Measurements from ENCODE around the gene TUBB.

The TUBB gene

GRCh38 chr6:30757261-30757904 lies 37.2 kb downstream of the TUBB start:
- no peak for TF ChIP-seq CTCF (IDR thresholded peaks at IDR 0.05; ENCODE audit: borderline replicate concordance, control extremely low read depth, extremely low read depth, insufficient read depth, missing control alignments)
- in situ Hi-C loops (cut with MboI; ENCODE audit: low sequenced_read_pairs, unreplicated experiment): no loop called here
- DNase-seq (ENCODE audit: low spot score): no peak

- DNase-seq (ENCODE audit: low spot score): no peak
- in situ Hi-C loops (cut with MboI; ENCODE audit: low sequenced_read_pairs, unreplicated experiment): loop anchor here (5.0 kb wide), 1 partner anchor 53 kb away; no protein-coding TSS in a partner anchor
Measured at GRCh38 chr6:30759575-30760239, 39.6 kb downstream of the TUBB start.

GRCh38 chr6:30760549-30760948 lies 40.4 kb downstream of the TUBB start:
- no peak for TF ChIP-seq CTCF (IDR thresholded peaks at IDR 0.05; ENCODE audit: borderline replicate concordance, control extremely low read depth, extremely low read depth, insufficient read depth, missing control alignments)
- in situ Hi-C loops (cut with MboI; ENCODE audit: low sequenced_read_pairs, unreplicated experiment): loop anchor here (5.0 kb wide), 1 partner anchor 52 kb away; no protein-coding TSS in a partner anchor
- DNase-seq (ENCODE audit: low spot score): no peak

More at GRCh38 chr6:30759575-30760239, 39.6 kb downstream of the TUBB start:
- TF ChIP-seq CTCF (IDR thresholded peaks at IDR 0.05; ENCODE audit: borderline replicate concordance, control extremely low read depth, extremely low read depth, insufficient read depth, missing control alignments): no peak

- in situ Hi-C loops (cut with MboI; ENCODE audit: low sequenced_read_pairs, unreplicated experiment): loop anchor here (5.0 kb wide), 1 partner anchor 50 kb away; no protein-coding TSS in a partner anchor
- no peak for TF ChIP-seq CTCF (IDR thresholded peaks at IDR 0.05; ENCODE audit: borderline replicate concordance, control extremely low read depth, extremely low read depth, insufficient read depth, missing control alignments)
Measured at GRCh38 chr6:30761791-30762429, 41.8 kb downstream of the TUBB start.

GRCh38 chr6:30763155-30763617 lies 43.0 kb downstream of the TUBB start:
- TF ChIP-seq CTCF (IDR thresholded peaks at IDR 0.05; ENCODE audit: borderline replicate concordance, control extremely low read depth, extremely low read depth, insufficient read depth, missing control alignments): no peak
- DNase-seq (ENCODE audit: low spot score): no peak
- in situ Hi-C loops (cut with MboI; ENCODE audit: low sequenced_read_pairs, unreplicated experiment): loop anchor here (5.0 kb wide), 1 partner anchor 49 kb away; no protein-coding TSS in a partner anchor

More at GRCh38 chr6:30761791-30762429, 41.8 kb downstream of the TUBB start:
- no peak for DNase-seq (ENCODE audit: low spot score)
